Adrenal gland (tissue), 5 donors: Measurements from ENCODE around the gene IGSF6.

Source experiments
- CTCF ChIP-seq, 6 experiments: fragments of 450-650 bp in 4 of 6; fragments of 200-600 bp in 2 of 6; sonication (generic) in 1 of 6; IDR thresholded peaks; 1 replicate in 5 of 6; 2 replicates in 1 of 6; pipeline versions ENCODE4 v1.5.1 to v1.8.0; 2016 to 2021; ENCODE audit warnings: antibody characterized with exemption in 6 of 6, mild to moderate bottlenecking in 2 of 6, moderate library complexity in 1 of 6
- POLR2A ChIP-seq, 2 donors: fragments of 450-650 bp; IDR thresholded peaks; one replicate each; pipeline ENCODE4 v1.6.1; 2017; ENCODE audit warnings: antibody characterized with exemption in 2 of 2, mild to moderate bottlenecking in 2 of 2, moderate library complexity in 1 of 2
- donor health status: DM: no; HTN: no; CAD: no.

- no peak for TF ChIP-seq CTCF (IDR thresholded peaks at IDR 0.05)
- no peak for TF ChIP-seq POLR2A (IDR thresholded peaks at IDR 0.05)
These were observed 4.7 kb downstream of the IGSF6 start for GRCh38 chr16:21647562-21648164.
